ENCODE results near the gene ARHGEF28. TPM values are rescaled to one million over a fixed set of nuclear protein-coding genes. Genes with fewer than 3 reads are reported as not detected.

ARHGEF28 gene
- total and polyA plus RNA-seq, 9 of the 15 experiments (the other 6 are each of a cell fraction or from before 2014, with no cell fraction given): 0.27 TPM; not detected in 8

GRCh38 chr5:73856997-73857396 lies 231.0 kb downstream of the ARHGEF28 start:
- Histone ChIP-seq H3K4me2 (ENCODE audit: insufficient read depth, low read length) (no peak overlapping the region), H3K79me2 (ENCODE audit: control insufficient read depth, insufficient read depth, low read length) (no peaks in the 10 kb centered on the region), H3K36me3 (ENCODE audit: control insufficient read depth, insufficient read depth, low read length) (no peaks in the 10 kb centered on the region), H3K9me3 (replicated peaks; ENCODE audit: control insufficient read depth, insufficient read depth, low read depth, low read length) (no peaks in the 10 kb centered on the region), H3K4me1 (replicated peaks in 1 of 2; ENCODE audit: control insufficient read depth in 2 of 2, insufficient read depth in 2 of 2, low read length in 2 of 2) (no peaks in the 10 kb centered on the region), H3K9me1 (ENCODE audit: control insufficient read depth, insufficient read depth, low read length) (no peaks in the 10 kb centered on the region), H3K4me3 (no peak overlapping the region), H3K27ac (ENCODE audit: extremely low read depth, low read depth, low read length) (no peak overlapping the region), H2AFZ (ENCODE audit: low read depth, low read length) (no peak overlapping the region), H3K9ac (ENCODE audit: insufficient read depth in 1 of 2, low read depth in 2 of 2, low read length in 2 of 2) (no peak overlapping the region), H4K20me1 (replicated peaks; ENCODE audit: control insufficient read depth, insufficient read depth, low read length) (no peaks in the 10 kb centered on the region), H3K27me3 (ENCODE audit: control insufficient read depth in 2 of 2, insufficient read depth in 2 of 2, low read length in 2 of 2) (no peaks in the 10 kb centered on the region; a peak in 3 of 5 replicates)
- TF ChIP-seq SMARCB1 (IDR thresholded peaks at IDR 0.05; ENCODE audit: insufficient read length, low read depth): no peak
- TF ChIP-seq, protein P1, sequence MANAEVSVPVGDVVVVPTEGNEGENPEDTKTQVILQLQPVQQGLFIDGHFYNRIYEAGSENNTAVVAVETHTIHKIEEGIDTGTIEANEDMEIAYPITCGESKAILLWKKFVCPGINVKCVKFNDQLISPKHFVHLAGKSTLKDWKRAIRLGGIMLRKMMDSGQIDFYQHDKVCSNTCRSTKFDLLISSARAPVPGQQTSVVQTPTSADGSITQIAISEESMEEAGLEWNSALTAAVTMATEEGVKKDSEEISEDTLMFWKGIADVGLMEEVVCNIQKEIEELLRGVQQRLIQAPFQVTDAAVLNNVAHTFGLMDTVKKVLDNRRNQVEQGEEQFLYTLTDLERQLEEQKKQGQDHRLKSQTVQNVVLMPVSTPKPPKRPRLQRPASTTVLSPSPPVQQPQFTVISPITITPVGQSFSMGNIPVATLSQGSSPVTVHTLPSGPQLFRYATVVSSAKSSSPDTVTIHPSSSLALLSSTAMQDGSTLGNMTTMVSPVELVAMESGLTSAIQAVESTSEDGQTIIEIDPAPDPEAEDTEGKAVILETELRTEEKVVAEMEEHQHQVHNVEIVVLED (CRISPR knock-in tag; IDR thresholded peaks at IDR 0.05): no peak
- intact Hi-C loops (cut with micrococcal nuclease) (no loop called here), in situ Hi-C loops (cut with MboI) (no loop called here)
- DNase-seq (ENCODE audit: extremely low read depth in 1 of 4, low spot score in 3 of 4): no peak
- no peak for ATAC-seq
- ChIA-PET POLR2A (no interaction called here), CTCF (ENCODE audit: low intra/inter-chr PET ratio) (interaction anchor here (0.6 kb wide), 1 partner anchor 8 kb away, joined by 3 read pairs; no protein-coding TSS in a partner anchor)
- BruUV-seq (replicated peaks): no TSS peak
- no peak for FAIRE-seq
- WGBS (ENCODE audit: insufficient coverage, low coverage, missing lambda C conversion rate): 0% methylated on average over 5 of the region's 5 CpGs

DNA sequence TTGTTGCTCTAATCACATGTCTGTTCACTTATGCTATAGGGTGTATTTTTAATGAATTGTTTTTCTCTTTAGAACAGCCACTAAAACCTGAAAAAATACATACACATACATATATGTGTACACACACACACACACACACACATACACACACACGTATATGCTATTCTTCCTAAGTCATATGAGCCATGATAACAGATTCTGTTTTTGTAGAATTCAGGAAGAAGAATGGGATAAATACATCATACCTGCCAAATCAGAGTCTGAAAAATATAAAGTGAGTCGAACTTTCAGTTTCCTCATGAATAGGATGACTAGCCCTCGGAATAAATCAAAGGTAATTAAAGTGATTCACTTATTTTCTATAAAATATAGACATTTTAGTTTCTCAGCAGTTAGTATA lies 231.4 kb downstream of the ARHGEF28 start:
- WGBS (ENCODE audit: insufficient coverage, low coverage, missing lambda C conversion rate): 4% methylated on average over 3 of the region's 3 CpGs
- intact Hi-C loops (cut with micrococcal nuclease): no loop called here
- H4K20me1 ChIP-seq (replicated peaks; ENCODE audit: control insufficient read depth, insufficient read depth, low read length): no peaks in the 10 kb centered on the region
- H3K4me1 ChIP-seq (replicated peaks in 1 of 2; ENCODE audit: control insufficient read depth in 2 of 2, insufficient read depth in 2 of 2, low read length in 2 of 2): no peaks in the 10 kb centered on the region
- H3K36me3 ChIP-seq (ENCODE audit: control insufficient read depth, insufficient read depth, low read length): no peaks in the 10 kb centered on the region
- H3K4me3 ChIP-seq: no peak overlapping the region
- no peaks in the 10 kb centered on the region for H3K9me3 ChIP-seq (replicated peaks; ENCODE audit: control insufficient read depth, insufficient read depth, low read depth, low read length)
- CTCF ChIA-PET (ENCODE audit: low intra/inter-chr PET ratio): interaction anchor here (0.6 kb wide), 1 partner anchor 8 kb away, joined by 3 read pairs; no protein-coding TSS in a partner anchor
- H3K9ac ChIP-seq (ENCODE audit: insufficient read depth in 1 of 2, low read depth in 2 of 2, low read length in 2 of 2): no peak overlapping the region
- H3K27ac ChIP-seq (ENCODE audit: extremely low read depth, low read depth, low read length): no peak overlapping the region
- no peak for DNase-seq (ENCODE audit: extremely low read depth in 1 of 4, low spot score in 3 of 4)
- in situ Hi-C loops (cut with MboI): no loop called here
- no TSS peak for BruUV-seq (replicated peaks)
- no peak overlapping the region for H2AFZ ChIP-seq (ENCODE audit: low read depth, low read length)
- TF ChIP-seq BRD4 (IDR thresholded peaks at IDR 0.05): no peak
- no peak for TF ChIP-seq MLLT1 (IDR thresholded peaks at IDR 0.05)
- TF ChIP-seq SMARCE1 (IDR thresholded peaks at IDR 0.05): no peak
- TF ChIP-seq HMG20B (CRISPR knock-in tag; IDR thresholded peaks at IDR 0.05): no peak
- TF ChIP-seq ZNF134 (CRISPR knock-in tag; conservative IDR thresholded peaks at IDR 0.05): no peak
- no peak for TF ChIP-seq XRCC3 (IDR thresholded peaks at IDR 0.05)
- TF ChIP-seq, protein P2, sequence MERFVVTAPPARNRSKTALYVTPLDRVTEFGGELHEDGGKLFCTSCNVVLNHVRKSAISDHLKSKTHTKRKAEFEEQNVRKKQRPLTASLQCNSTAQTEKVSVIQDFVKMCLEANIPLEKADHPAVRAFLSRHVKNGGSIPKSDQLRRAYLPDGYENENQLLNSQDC (CRISPR knock-in tag; IDR thresholded peaks at IDR 0.05): no peak
- no peaks in the 10 kb centered on the region for H3K79me2 ChIP-seq (ENCODE audit: control insufficient read depth, insufficient read depth, low read length)
- POLR2A ChIA-PET: no interaction called here
- no peak for ATAC-seq
- no peaks in the 10 kb centered on the region; a peak in 3 of 5 replicates for H3K27me3 ChIP-seq (ENCODE audit: control insufficient read depth in 2 of 2, insufficient read depth in 2 of 2, low read length in 2 of 2)
- FAIRE-seq: no peak
- no peaks in the 10 kb centered on the region for H3K9me1 ChIP-seq (ENCODE audit: control insufficient read depth, insufficient read depth, low read length)
- no peak overlapping the region for H3K4me2 ChIP-seq (ENCODE audit: insufficient read depth, low read length)
